HT-29 (cell line): Measurements from ENCODE around the gene COL6A5. TPM values are rescaled to one million over a fixed set of nuclear protein-coding genes. Genes with fewer than 3 reads are reported as not detected.
"Not testable (repeated sequence)": the region's sequence is repeated elsewhere in the genome, so short reads cannot be mapped to it uniquely, and the experiment has no call there.

Experiments
- DNase-seq: peaks from one replicate; pipeline ENCODE4 v3.0.0-alpha.2; 2015; ENCODE audit warnings: low spot score
- total RNA-seq: library from RNA; depleted of rRNA; stranded (reverse); fragments of >200 nt; shearing (Covaris generic); gene quantifications from 2 replicates; pipeline ENCODE4 v1.2.3, GENCODE V29; 2014

Gene COL6A5
- total RNA-seq, 1 experiment from 2014 or later, result not detected

GRCh38 chr3:130442284-130442683, 96.8 kb downstream of the COL6A5 start:
- no peak for DNase-seq

- not testable (repeated sequence) for DNase-seq
Observed at GRCh38 chr3:130446840-130447239, 101.4 kb downstream of the COL6A5 start.

- not testable (repeated sequence) for DNase-seq
Observed at GRCh38 chr3:130448155-130448554, 102.7 kb downstream of the COL6A5 start.

- no peak for DNase-seq
Observed at GRCh38 chr3:130456540-130456939, 111.1 kb downstream of the COL6A5 start.

GRCh38 chr3:130457671-130458070, 112.2 kb downstream of the COL6A5 start:
- DNase-seq, result no peak

GRCh38 chr3:130459944-130460343, 114.5 kb downstream of the COL6A5 start:
- DNase-seq, result no peak

- DNase-seq, result no peak
Observed at GRCh38 chr3:130462089-130462488, 116.6 kb downstream of the COL6A5 start.

GRCh38 chr3:130463221-130463620, 117.7 kb downstream of the COL6A5 start:
- DNase-seq, result no peak

GRCh38 chr3:130465521-130465920, 120.0 kb downstream of the COL6A5 start:
- no peak for DNase-seq

GRCh38 chr3:130468311-130468710, 122.8 kb downstream of the COL6A5 start:
- DNase-seq, result no peak

- DNase-seq, result no peak
Observed at GRCh38 chr3:130470126-130470525, 124.7 kb downstream of the COL6A5 start.

GRCh38 chr3:130473416-130473815, 127.9 kb downstream of the COL6A5 start:
- no peak for DNase-seq

GRCh38 chr3:130480736-130481135, 135.3 kb downstream of the COL6A5 start:
- peak; percentile 45 for DNase-seq

GRCh38 chr3:130488288-130488687, 142.8 kb downstream of the COL6A5 start:
- DNase-seq, result no peak

- no peak for DNase-seq
Observed at GRCh38 chr3:130488769-130489450, 143.4 kb downstream of the COL6A5 start.

- no peak for DNase-seq
Observed at GRCh38 chr3:130490241-130490640, 144.8 kb downstream of the COL6A5 start.

GRCh38 chr3:130491431-130491830, 146.0 kb downstream of the COL6A5 start:
- no peak for DNase-seq

GRCh38 chr3:130504701-130505100, 159.2 kb downstream of the COL6A5 start:
- no peak for DNase-seq

GRCh38 chr3:130506031-130506430, 160.6 kb downstream of the COL6A5 start:
- DNase-seq, result no peak

GRCh38 chr3:130507746-130508145, 162.3 kb downstream of the COL6A5 start:
- no peak for DNase-seq

GRCh38 chr3:130509008-130509407, 163.5 kb downstream of the COL6A5 start:
- no peak for DNase-seq

GRCh38 chr3:130514681-130515080, 169.2 kb downstream of the COL6A5 start:
- DNase-seq, result no peak

GRCh38 chr3:130515755-130516154, 170.3 kb downstream of the COL6A5 start:
- DNase-seq, result no peak
